Skeletal muscle tissue (tissue), 4 donors: ENCODE results near the gene KRTAP10-8. TPM values are rescaled to one million over a fixed set of nuclear protein-coding genes. Genes with fewer than 3 reads are reported as not detected.
"Not testable (repeated sequence)": the region's sequence is repeated elsewhere in the genome, so short reads cannot be mapped to it uniquely, and the experiment has no call there.

Experiments used
- H3K27ac ChIP-seq: one replicate; pipeline ENCODE4 v1.7.0; 2013; ENCODE audit warnings: mild to moderate bottlenecking, low read depth, low read length, inconsistent platforms
- H3K27me3 ChIP-seq, 3 donors: one replicate each; pipeline ENCODE4 v1.7.0; 2013; ENCODE audit warnings: low read length in 3 of 3; ENCODE audit not compliant: control insufficient read depth in 3 of 3, insufficient read depth in 3 of 3
- H3K36me3 ChIP-seq, 3 donors: one replicate each; pipeline ENCODE4 v1.7.0; 2013; ENCODE audit warnings: low read length in 3 of 3; ENCODE audit not compliant: control insufficient read depth in 3 of 3, insufficient read depth in 3 of 3
- H3K4me1 ChIP-seq, 3 donors: one replicate each; pipeline ENCODE4 v1.7.0; 2013; ENCODE audit warnings: low read length in 3 of 3, mild to moderate bottlenecking in 3 of 3; ENCODE audit not compliant: control insufficient read depth in 3 of 3, insufficient read depth in 3 of 3
- H3K4me3 ChIP-seq, 3 donors: one replicate each; pipeline ENCODE4 v1.7.0; 2013; ENCODE audit warnings: low read length in 3 of 3
- H3K9ac ChIP-seq, 3 donors: one replicate each; pipeline ENCODE4 v1.7.0; 2013; ENCODE audit warnings: low read length in 3 of 3, mild to moderate bottlenecking in 3 of 3, moderate library complexity in 2 of 3, low read depth in 1 of 3
- H3K9me3 ChIP-seq, 3 donors: one replicate each; pipeline ENCODE4 v1.7.0; 2013; ENCODE audit warnings: low read length in 3 of 3; ENCODE audit not compliant: control insufficient read depth in 3 of 3
- total RNA-seq: library from RNA; depleted of rRNA; stranded (reverse); fragments of >200 nt; gene quantifications from one replicate; pipeline ENCODE4 v1.2.3, GENCODE V29; 2014
- donor health status: Osteomylitis.

KRTAP10-8 gene
- total RNA-seq, 1 donor from 2014 or later = not detected

GRCh38 chr21:44598061-44598460 lies 13.8 kb upstream of the KRTAP10-8 start:
- Histone ChIP-seq H3K36me3 (no peaks in the 10 kb centered on the region), H3K27ac (no peak overlapping the region), H3K4me1 (peaks cover 3 to 6% (median 3%) of the 10 kb centered on the region in 3 donors), H3K9ac (no peak overlapping the region), H3K4me3 (no peak overlapping the region), H3K27me3 (peaks cover 46 to 70% (median 54%) of the 10 kb centered on the region in 3 donors), H3K9me3 (no peaks in the 10 kb centered on the region)

GRCh38 chr21:44599264-44600029 lies 12.4 kb upstream of the KRTAP10-8 start:
- no peaks in the 10 kb centered on the region for H3K36me3 ChIP-seq
- no peak overlapping the region for H3K9ac ChIP-seq
- H3K4me3 ChIP-seq = no peak overlapping the region
- H3K9me3 ChIP-seq = peaks cover 0 to 5% (median 0%) of the 10 kb centered on the region in 3 donors
- H3K4me1 ChIP-seq = no peaks in the 10 kb centered on the region
- peaks cover 43 to 68% (median 53%) of the 10 kb centered on the region in 3 donors for H3K27me3 ChIP-seq
- no peak overlapping the region for H3K27ac ChIP-seq

GRCh38 chr21:44600118-44600978 lies 11.5 kb upstream of the KRTAP10-8 start, which contains the start of gene KRTAP10-7:
Gene KRTAP10-7 (plus strand): TSS chr21:44600597. CDS start chr21:44600622, 25 bp downstream.
- not testable (repeated sequence) for H3K4me3 ChIP-seq, H3K9ac ChIP-seq, H3K27ac ChIP-seq, H3K36me3 ChIP-seq, H3K9me3 ChIP-seq, H3K4me1 ChIP-seq
- peaks cover 41 to 61% (median 53%) of the 10 kb centered on the region in 3 donors for H3K27me3 ChIP-seq

GRCh38 chr21:44601091-44601490 lies 10.8 kb upstream of the KRTAP10-8 start:
- not testable (repeated sequence) for H3K9ac ChIP-seq, H3K9me3 ChIP-seq, H3K4me3 ChIP-seq, H3K27ac ChIP-seq, H3K36me3 ChIP-seq, H3K4me1 ChIP-seq
- H3K27me3 ChIP-seq = peaks cover 41 to 54% (median 50%) of the 10 kb centered on the region in 3 donors

GRCh38 chr21:44601596-44602462 lies 10.1 kb upstream of the KRTAP10-8 start:
- Histone ChIP-seq H3K4me1 (no peaks in the 10 kb centered on the region), H3K9me3 (peaks cover 0 to 5% (median 0%) of the 10 kb centered on the region in 3 donors), H3K9ac (no peak overlapping the region), H3K36me3 (no peaks in the 10 kb centered on the region), H3K4me3 (no peak overlapping the region), H3K27me3 (peaks cover 41 to 48% (median 47%) of the 10 kb centered on the region in 3 donors), H3K27ac (no peak overlapping the region)

GRCh38 chr21:44602463-44602850 lies 9.4 kb upstream of the KRTAP10-8 start:
- Histone ChIP-seq H3K36me3 (no peaks in the 10 kb centered on the region), H3K27me3 (peaks cover 40 to 52% (median 47%) of the 10 kb centered on the region in 3 donors), H3K4me1 (no peaks in the 10 kb centered on the region), H3K27ac (no peak overlapping the region), H3K9me3 (peaks cover 0 to 5% (median 0%) of the 10 kb centered on the region in 3 donors), H3K9ac (no peak overlapping the region), H3K4me3 (no peak overlapping the region)

- Histone ChIP-seq H3K27me3 (peaks cover 35 to 47% (median 47%) of the 10 kb centered on the region in 3 donors), H3K9ac (no peak overlapping the region), H3K4me1 (no peaks in the 10 kb centered on the region), H3K27ac (no peak overlapping the region), H3K9me3 (peaks cover 0 to 5% (median 0%) of the 10 kb centered on the region in 3 donors), H3K36me3 (no peaks in the 10 kb centered on the region), H3K4me3 (no peak overlapping the region)
These were observed 8.6 kb upstream of the KRTAP10-8 start for GRCh38 chr21:44603109-44603875.

GRCh38 chr21:44603911-44604310 lies 8.0 kb upstream of the KRTAP10-8 start:
- Histone ChIP-seq H3K9me3 (peaks cover 0 to 5% (median 0%) of the 10 kb centered on the region in 3 donors), H3K4me1 (no peaks in the 10 kb centered on the region), H3K27ac (no peak overlapping the region), H3K4me3 (no peak overlapping the region), H3K36me3 (no peaks in the 10 kb centered on the region), H3K9ac (no peak overlapping the region), H3K27me3 (peaks cover 34 to 47% (median 42%) of the 10 kb centered on the region in 3 donors)

GRCh38 chr21:44606495-44606894 lies 5.4 kb upstream of the KRTAP10-8 start:
- H3K27me3 ChIP-seq = peaks cover 21 to 32% (median 26%) of the 10 kb centered on the region in 3 donors
- H3K27ac ChIP-seq = no peak overlapping the region
- peaks cover 2 to 8% (median 2%) of the 10 kb centered on the region in 3 donors for H3K9me3 ChIP-seq
- H3K9ac ChIP-seq = no peak overlapping the region
- H3K4me3 ChIP-seq = no peak overlapping the region
- H3K4me1 ChIP-seq = no peaks in the 10 kb centered on the region
- no peaks in the 10 kb centered on the region for H3K36me3 ChIP-seq
